ENCODE results near the gene OTOG. TPM values are rescaled to one million over a fixed set of nuclear protein-coding genes. Genes with fewer than 3 reads are reported as not detected.

Gene OTOG
- total RNA-seq, 3 donors from 2014 or later = 0.06 TPM; not detected in 2

DNA sequence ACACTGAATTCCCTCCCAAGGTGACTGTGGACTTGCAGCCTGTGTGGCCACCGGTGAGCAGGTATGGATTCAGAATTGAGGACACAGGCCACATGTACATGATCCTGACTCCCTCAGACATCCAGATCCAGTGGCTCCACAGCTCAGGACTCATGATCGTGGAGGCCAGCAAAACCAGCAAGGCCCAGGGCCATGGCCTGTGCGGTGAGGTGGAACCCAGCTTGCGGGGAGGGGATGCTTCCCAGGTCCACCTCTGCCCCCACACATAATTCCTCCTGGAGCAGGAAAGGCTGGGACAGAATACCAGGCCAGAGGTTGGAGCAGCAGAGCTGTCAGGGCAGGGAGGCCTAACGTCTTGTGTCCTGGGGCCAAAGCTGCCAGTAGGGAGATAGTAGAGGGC is 82.1 kb downstream of the OTOG start:
- TF ChIP-seq, protein P1, sequence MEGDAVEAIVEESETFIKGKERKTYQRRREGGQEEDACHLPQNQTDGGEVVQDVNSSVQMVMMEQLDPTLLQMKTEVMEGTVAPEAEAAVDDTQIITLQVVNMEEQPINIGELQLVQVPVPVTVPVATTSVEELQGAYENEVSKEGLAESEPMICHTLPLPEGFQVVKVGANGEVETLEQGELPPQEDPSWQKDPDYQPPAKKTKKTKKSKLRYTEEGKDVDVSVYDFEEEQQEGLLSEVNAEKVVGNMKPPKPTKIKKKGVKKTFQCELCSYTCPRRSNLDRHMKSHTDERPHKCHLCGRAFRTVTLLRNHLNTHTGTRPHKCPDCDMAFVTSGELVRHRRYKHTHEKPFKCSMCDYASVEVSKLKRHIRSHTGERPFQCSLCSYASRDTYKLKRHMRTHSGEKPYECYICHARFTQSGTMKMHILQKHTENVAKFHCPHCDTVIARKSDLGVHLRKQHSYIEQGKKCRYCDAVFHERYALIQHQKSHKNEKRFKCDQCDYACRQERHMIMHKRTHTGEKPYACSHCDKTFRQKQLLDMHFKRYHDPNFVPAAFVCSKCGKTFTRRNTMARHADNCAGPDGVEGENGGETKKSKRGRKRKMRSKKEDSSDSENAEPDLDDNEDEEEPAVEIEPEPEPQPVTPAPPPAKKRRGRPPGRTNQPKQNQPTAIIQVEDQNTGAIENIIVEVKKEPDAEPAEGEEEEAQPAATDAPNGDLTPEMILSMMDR (IDR thresholded peaks at IDR 0.05) = no peak
- Histone ChIP-seq H3K4me1 (ENCODE audit: low read depth) (no peaks in the 10 kb centered on the region), H3K4me3 (no peak overlapping the region), H3K9me3 (no peaks in the 10 kb centered on the region), H3K36me3 (ENCODE audit: low read depth) (no peaks in the 10 kb centered on the region)
- no peak for DNase-seq
- ATAC-seq = no peak
- intact Hi-C loops (cut with DNase I, micrococcal nuclease) = no loop called here

DNA sequence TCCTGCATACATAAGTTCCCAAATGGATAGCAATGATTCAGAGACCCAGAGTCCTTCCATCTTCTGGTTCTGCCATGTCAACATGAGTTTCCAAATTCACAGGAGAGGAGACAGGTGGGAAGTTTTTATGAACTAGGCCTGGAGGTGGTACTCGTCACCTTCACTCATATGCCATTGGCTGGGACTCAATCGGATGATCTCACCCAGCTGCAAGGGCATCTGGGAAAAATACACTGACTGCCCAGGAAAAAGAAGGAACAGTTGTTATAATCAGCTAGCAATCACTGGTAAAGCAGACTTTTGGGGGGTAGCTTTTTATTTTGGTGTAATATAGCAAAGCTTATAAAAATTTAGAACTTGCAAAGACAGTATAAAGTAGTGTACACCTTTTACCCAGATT is 83.9 kb downstream of the OTOG start:
- ATAC-seq = no peak
- no peaks in the 10 kb centered on the region for H3K36me3 ChIP-seq (ENCODE audit: low read depth)
- no peak overlapping the region for H3K4me3 ChIP-seq
- no peaks in the 10 kb centered on the region for H3K9me3 ChIP-seq
- no peak for DNase-seq
- TF ChIP-seq, protein P1 (IDR thresholded peaks at IDR 0.05) = no peak
- intact Hi-C loops (cut with DNase I, micrococcal nuclease) = no loop called here
- H3K4me1 ChIP-seq (ENCODE audit: low read depth) = no peaks in the 10 kb centered on the region

- Histone ChIP-seq H3K4me3 (no peak overlapping the region), H3K9me3 (no peaks in the 10 kb centered on the region), H3K36me3 (ENCODE audit: low read depth) (no peaks in the 10 kb centered on the region), H3K4me1 (ENCODE audit: low read depth) (no peaks in the 10 kb centered on the region)
- intact Hi-C loops (cut with DNase I, micrococcal nuclease) = no loop called here
- no peak for DNase-seq
- ATAC-seq = no peak
- TF ChIP-seq, protein P1 (IDR thresholded peaks at IDR 0.05) = no peak
Observed at GRCh38 chr11:17631702-17632365, 84.8 kb downstream of the OTOG start.

GRCh38 chr11:17633279-17633986 is 86.4 kb downstream of the OTOG start:
- DNase-seq = no peak
- intact Hi-C loops (cut with DNase I, micrococcal nuclease) = no loop called here
- TF ChIP-seq, protein P1 (IDR thresholded peaks at IDR 0.05) = no peak
- Histone ChIP-seq H3K36me3 (ENCODE audit: low read depth) (no peaks in the 10 kb centered on the region), H3K4me3 (no peak overlapping the region), H3K9me3 (no peaks in the 10 kb centered on the region), H3K4me1 (ENCODE audit: low read depth) (no peaks in the 10 kb centered on the region)
- ATAC-seq = no peak

DNA sequence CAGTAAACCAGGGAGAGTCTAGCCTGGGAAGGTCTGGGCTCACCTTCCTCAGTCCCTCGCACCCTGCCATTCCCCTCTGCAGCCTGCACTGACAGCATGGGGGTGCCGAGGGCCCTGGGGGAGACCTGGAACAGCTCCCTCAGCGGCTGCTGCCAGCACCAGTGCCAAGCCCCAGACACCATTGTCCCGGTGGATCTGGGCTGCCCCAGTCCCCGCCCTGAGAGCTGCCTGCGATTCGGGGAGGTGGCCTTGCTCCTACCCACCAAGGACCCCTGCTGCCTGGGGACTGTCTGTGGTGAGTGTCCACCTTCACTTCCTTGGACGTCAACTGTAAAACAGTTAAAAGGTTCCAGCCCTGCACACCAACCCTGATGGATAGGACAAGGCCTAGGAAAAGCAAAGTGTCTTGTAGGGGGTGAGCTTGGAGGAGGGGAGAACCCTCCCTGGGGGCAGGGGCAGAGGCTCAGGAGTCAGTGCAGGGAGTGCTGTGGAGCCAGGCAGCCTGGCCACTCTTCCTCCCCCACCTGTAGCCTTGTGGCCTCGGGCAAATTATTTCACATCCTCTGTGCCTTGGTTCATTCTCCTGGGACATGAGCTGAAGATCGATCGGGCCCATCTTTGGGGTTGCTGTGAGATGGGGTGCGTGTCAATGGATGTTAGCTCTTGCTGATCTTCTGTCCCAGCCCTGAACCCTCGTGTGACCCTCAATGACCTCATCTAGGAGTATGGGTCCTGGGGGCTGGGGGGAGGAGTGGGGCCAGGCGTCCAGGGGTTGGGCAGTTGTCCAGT is 87.1 kb downstream of the OTOG start:
- Histone ChIP-seq H3K4me1 (ENCODE audit: low read depth) (no peaks in the 10 kb centered on the region), H3K36me3 (ENCODE audit: low read depth) (no peaks in the 10 kb centered on the region), H3K9me3 (no peaks in the 10 kb centered on the region), H3K4me3 (no peak overlapping the region)
- ATAC-seq = no peak
- no peak for DNase-seq
- intact Hi-C loops (cut with DNase I, micrococcal nuclease) = no loop called here
- TF ChIP-seq, protein P1 (IDR thresholded peaks at IDR 0.05) = no peak

Data from mucosa of descending colon (tissue), 3 donors.